GM12873 (cell line): Measurements from ENCODE around the gene CCDC116.

ENCODE experiments used
- CTCF ChIP-seq: IDR thresholded peaks from 2 replicates; pipeline ENCODE4 v1.5.1; 2012; ENCODE audit warnings: low read depth, mild to moderate bottlenecking, moderate library complexity, low read length, control low read depth; ENCODE audit not compliant: insufficient read depth; ENCODE audit errors: missing control alignments

CCDC116 gene

GRCh38 chr22:21641417-21641788 lies 8.8 kb downstream of the CCDC116 start:
- peak; percentile 25 for TF ChIP-seq CTCF

GRCh38 chr22:21641789-21642583 lies 9.4 kb downstream of the CCDC116 start, which contains the start of gene SDF2L1:
TSS of gene SDF2L1 (plus strand) at chr22:21642302. CDS start at chr22:21642337, 35 bp downstream.
- TF ChIP-seq CTCF: no peak

GRCh38 chr22:21642584-21643448 lies 10.3 kb downstream of the CCDC116 start:
- TF ChIP-seq CTCF: peak; percentile 78

- peak; percentile 49 for TF ChIP-seq CTCF
Observed at GRCh38 chr22:21643533-21644357, 11.2 kb downstream of the CCDC116 start.

- TF ChIP-seq CTCF: peak; percentile 93
Observed at GRCh38 chr22:21646608-21647590, 14.3 kb downstream of the CCDC116 start.

- no peak for TF ChIP-seq CTCF
Observed at GRCh38 chr22:21650280-21650679, 17.7 kb downstream of the CCDC116 start.
